HepG2 (cell line): ENCODE results near the gene KCNMA1.

Experiments
- ARHGAP35 ChIP-seq: sonication (generic); formaldehyde crosslinking; IDR thresholded peaks from 2 replicates; pipeline ENCODE4 v1.9.0; 2022; ENCODE audit warnings: mild to moderate bottlenecking, inconsistent platforms, moderate library complexity, missing genetic modification reagents, borderline replicate concordance
- FOXK2 ChIP-seq: fragments of 450-650 bp; IDR thresholded peaks from 2 replicates; pipeline ENCODE4 v1.6.1; 2016
- LBX2 ChIP-seq: sonication (generic); formaldehyde crosslinking; IDR thresholded peaks from 2 replicates; pipeline ENCODE4 v1.5.0; 2020; ENCODE audit warnings: missing genetic modification reagents, mild to moderate bottlenecking, borderline replicate concordance
- MAFG ChIP-seq: sonication (generic); formaldehyde crosslinking; IDR thresholded peaks from 2 replicates; pipeline ENCODE4 v1.5.1; 2020; ENCODE audit warnings: mild to moderate bottlenecking, missing genetic modification reagents
- MATR3 ChIP-seq: sonication (generic); formaldehyde crosslinking; IDR thresholded peaks from 2 replicates; pipeline ENCODE4 v1.4.0; 2020; ENCODE audit warnings: missing genetic modification reagents
- RAD21 ChIP-seq: fragments of 450-650 bp; formaldehyde crosslinking; IDR thresholded peaks from 2 replicates; pipeline ENCODE4 v1.5.0; 2020; ENCODE audit warnings: mild to moderate bottlenecking
- REST ChIP-seq, 2 experiments: IDR thresholded peaks; 2 replicates each; pipeline ENCODE4 v1.6.1; 2011 to 2012; ENCODE audit warnings: low read length in 2 of 2, borderline replicate concordance in 1 of 2, low read depth in 1 of 2, mild to moderate bottlenecking in 1 of 2, moderate library complexity in 1 of 2
- SAP130 ChIP-seq: IDR thresholded peaks from 2 replicates; pipeline ENCODE4 v1.6.1; 2016; ENCODE audit warnings: low read depth
- SETDB1 ChIP-seq: sonication (generic); formaldehyde crosslinking; IDR thresholded peaks from 2 replicates; pipeline ENCODE4 v1.5.1; 2020; ENCODE audit warnings: missing genetic modification reagents, mild to moderate bottlenecking, borderline replicate concordance
- ZNF652 ChIP-seq: IDR thresholded peaks from 2 replicates; pipeline ENCODE4 v1.6.1; 2016; ENCODE audit warnings: low read depth, borderline replicate concordance

- TF ChIP-seq ARHGAP35 (CRISPR knock-in tag) (no peak), MATR3 (CRISPR knock-in tag) (no peak), REST (IDR thresholded peaks at IDR 0.05; ENCODE audit: borderline replicate concordance in 1 of 2, low read depth in 1 of 2, low read length in 2 of 2) (no peak), LBX2 (no peak), SETDB1 (CRISPR knock-in tag) (no peak), ZNF652 (no peak), SAP130 (no peak), MAFG (CRISPR knock-in tag) (no peak), FOXK2 (no peak), RAD21 (CRISPR knock-in tag) (no peak)
These were observed 162.7 kb downstream of the KCNMA1 start for GRCh38 chr10:77474939-77475338.
